HG03575 (cell line): Measurements from ENCODE around the gene PHLDB2.

Experiments used
- ATAC-seq: cut with Tn5 transposase; IDR thresholded peaks from one replicate; pipeline ENCODE4 v1.9.1; 2021; ENCODE audit not compliant: unreplicated experiment, insufficient number of reproducible peaks, low FRiP score; ENCODE audit errors: extremely low read depth

The PHLDB2 gene

GRCh38 chr3:111975131-111975530 is 116.1 kb downstream of the PHLDB2 start:
- ATAC-seq: no peak

GRCh38 chr3:111976254-111976653 is 117.2 kb downstream of the PHLDB2 start:
- ATAC-seq: no peak

- peak; percentile 91 for ATAC-seq
Observed at GRCh38 chr3:111978583-111979433, 119.7 kb downstream of the PHLDB2 start, which contains the start of gene ABHD10. Gene ABHD10, plus strand, starts transcription at chr3:111979026. Its CDS starts 36 bp downstream, at chr3:111979062.

DNA sequence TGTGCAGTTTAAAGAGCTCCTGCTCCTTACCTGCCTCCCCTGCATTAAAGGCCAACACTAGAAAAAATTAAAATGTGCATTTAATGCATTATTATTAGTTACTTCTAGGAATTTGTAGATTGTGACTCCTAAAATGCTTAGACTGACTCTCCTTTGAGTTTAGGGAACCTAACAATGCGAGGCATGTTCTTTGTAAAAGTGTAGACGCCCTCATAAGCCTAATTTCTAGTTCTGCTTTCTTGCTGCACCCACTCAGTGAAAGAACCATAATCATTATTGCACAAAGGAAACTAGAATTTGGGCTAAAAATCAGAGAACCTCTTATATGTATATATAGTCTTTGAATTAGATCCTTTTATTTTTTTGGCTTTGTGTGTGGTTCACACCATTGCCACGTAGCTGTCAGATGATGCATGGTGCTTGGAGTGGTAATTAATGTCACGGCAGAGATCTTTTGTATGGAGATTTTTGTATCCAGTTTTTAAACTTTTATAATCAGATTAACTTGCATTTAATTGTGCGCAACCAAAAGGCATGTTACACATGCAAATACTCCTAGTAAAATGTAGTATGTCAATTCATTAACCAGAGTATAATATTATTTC is 120.5 kb downstream of the PHLDB2 start:
- ATAC-seq: no peak

GRCh38 chr3:111980716-111981456 is 121.8 kb downstream of the PHLDB2 start:
- ATAC-seq: no peak

- no peak for ATAC-seq
Observed at GRCh38 chr3:111981457-111981763, 122.3 kb downstream of the PHLDB2 start.

GRCh38 chr3:111984636-111985298 is 125.7 kb downstream of the PHLDB2 start:
- ATAC-seq: no peak

- no peak for ATAC-seq
Observed at GRCh38 chr3:111986800-111987199, 127.7 kb downstream of the PHLDB2 start.

DNA sequence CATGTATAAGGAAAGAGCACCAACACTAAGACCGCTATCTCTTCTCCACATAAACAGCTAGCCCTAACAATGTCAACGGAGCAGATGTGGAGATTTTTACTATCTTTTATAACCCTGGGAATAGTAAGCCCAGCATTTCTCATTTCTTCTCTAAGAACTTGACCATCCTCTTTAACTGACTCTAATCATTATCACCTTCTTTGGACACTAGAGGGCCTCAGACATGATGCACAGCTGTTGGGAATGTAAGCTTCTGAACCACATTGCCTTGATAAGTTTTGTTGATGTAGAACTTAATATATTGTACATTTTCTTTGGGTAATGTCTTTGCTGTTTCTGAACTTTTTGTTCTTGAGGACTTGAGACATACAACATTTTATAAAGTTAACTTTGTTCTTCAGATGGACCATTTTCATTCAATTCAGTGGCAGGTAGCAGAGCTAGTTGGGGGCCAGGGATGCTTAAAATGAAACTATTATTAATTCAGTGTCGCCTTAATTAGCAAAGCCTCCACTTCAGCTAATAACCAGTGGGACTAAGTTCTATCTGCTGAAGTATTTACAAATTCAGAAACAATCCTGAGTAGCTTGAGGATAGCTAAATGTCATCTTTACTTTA is 130.1 kb downstream of the PHLDB2 start:
- peak; percentile 78 for ATAC-seq

GRCh38 chr3:111993038-111993437 is 134.0 kb downstream of the PHLDB2 start:
- ATAC-seq: no peak

- no peak for ATAC-seq
Observed at GRCh38 chr3:111998636-111999483, 139.8 kb downstream of the PHLDB2 start, which contains the start of gene TAGLN3. Gene TAGLN3, plus strand, starts transcription at chr3:111998922. Its CDS starts 501 bp downstream, at chr3:111999423.

GRCh38 chr3:111999484-112000324 is 140.6 kb downstream of the PHLDB2 start:
- ATAC-seq: no peak

GRCh38 chr3:112000367-112000771 is 141.3 kb downstream of the PHLDB2 start:
- ATAC-seq: no peak

DNA sequence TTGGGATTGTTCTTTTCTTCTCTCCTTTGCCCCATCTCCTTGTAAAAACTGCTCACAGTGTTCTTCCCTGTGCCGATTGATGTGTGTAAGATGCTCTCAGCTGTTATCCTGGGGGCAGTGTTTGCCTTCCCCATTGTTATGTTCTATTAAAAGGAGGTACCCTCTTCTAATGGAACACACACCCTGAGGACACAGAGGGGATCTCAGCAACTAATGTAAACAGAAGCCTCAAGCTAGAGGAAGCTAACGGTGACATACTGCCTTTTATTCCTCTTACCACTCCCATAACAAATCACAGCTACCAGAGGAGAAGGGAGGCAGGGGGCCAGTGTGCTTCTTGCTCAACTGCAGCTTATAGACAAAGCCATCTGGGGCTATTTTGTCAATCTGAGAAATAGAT is 141.9 kb downstream of the PHLDB2 start:
- ATAC-seq: no peak

GRCh38 chr3:112001526-112001925 is 142.5 kb downstream of the PHLDB2 start:
- ATAC-seq: no peak

DNA sequence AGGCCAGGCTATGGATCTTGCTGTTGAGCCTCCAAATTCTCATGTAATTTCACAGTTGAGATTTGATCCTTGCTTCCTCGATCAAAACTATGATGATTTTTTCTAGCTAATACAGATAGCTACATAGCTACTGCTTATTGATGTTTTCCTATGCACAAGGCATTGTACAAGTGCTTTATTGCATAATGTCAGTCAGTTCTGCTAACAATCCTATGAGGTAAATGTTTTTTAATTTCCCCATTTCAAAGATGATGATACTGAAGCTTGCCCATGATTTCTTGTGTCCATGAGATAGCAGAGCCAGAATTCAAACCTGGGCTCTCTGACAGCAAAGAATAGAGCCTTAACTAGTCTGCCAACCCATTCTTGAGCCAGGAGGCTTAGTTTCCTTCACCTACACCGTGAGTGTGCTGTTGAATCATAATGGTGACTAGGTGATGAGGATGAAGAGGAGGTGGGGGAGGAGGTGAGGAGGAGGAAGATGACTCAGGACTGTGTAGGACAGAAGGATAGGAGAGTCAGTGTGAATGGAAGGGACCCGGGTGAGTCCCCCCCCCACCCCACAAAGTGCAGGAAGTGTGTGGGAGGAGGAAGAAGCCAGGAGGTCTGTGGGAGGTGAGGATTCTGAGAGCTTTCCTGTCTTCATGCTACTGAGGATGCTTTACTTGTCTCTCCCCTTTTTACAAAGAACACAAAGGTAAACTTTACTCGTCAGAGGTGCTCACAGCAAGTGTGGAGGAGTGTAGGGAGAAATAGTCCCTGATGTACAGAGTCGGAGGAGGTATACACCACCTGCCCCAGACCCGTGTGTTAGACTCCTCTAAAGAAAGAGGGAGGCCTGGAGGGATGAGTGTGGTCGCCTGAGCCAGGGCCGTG is 143.3 kb downstream of the PHLDB2 start:
- ATAC-seq: no peak
